ENCODE data around the gene USP43.

GRCh38 chr17:9729735-9730420 lies 84.6 kb downstream of the USP43 start:
- TF ChIP-seq EZH2 (IDR thresholded peaks at IDR 0.05) = no peak
- no peak for TF ChIP-seq POLR2AphosphoS5 (IDR thresholded peaks at IDR 0.05; ENCODE audit: borderline replicate concordance, low read depth, low read length)

Data from SK-N-MC (cell line).